K562 (cell line): Measurements from ENCODE around the gene SHB. TPM values are rescaled to one million over a fixed set of nuclear protein-coding genes. Genes with fewer than 3 reads are reported as not detected.

Experiments used
- ATAC-seq: fragments of 200-7000 bp; cut with Tn5 transposase; 3 replicates; pipeline ENCODE4 v1.9.1; 2020; ENCODE audit warnings: moderate library complexity
- BruUV-seq: library from RNA; stranded (reverse); fragments of 400-500 nt; replicated peaks from 2 replicates; lab custom pipeline; 2021; lab: Mats Ljungman, UMichigan
- CTCF ChIA-PET: fragments of 300-600 bp; formaldehyde crosslinking; extraction: SDS; loops from one replicate; lab custom pipeline; 2021; ENCODE audit warnings: low intra/inter-chr PET ratio; lab: Yijun Ruan, JAX
- POLR2A ChIA-PET: fragments of 300-600, 350-650 bp; sonication (Branson Sonifier 250); formaldehyde crosslinking; extraction: SDS; loops from one replicate; lab custom pipeline; 2021; ENCODE audit warnings: antibody characterized with exemption, inconsistent platforms; lab: Yijun Ruan, JAX
- DNase-seq, 4 experiments: peaks; one replicate each; pipeline versions ENCODE4 v3.0.0 to v3.0.0-alpha.2; 2011 to 2018; ENCODE audit warnings: low spot score in 3 of 4, mixed read lengths in 3 of 4; ENCODE audit errors: extremely low read depth in 1 of 4
- FAIRE-seq: peaks from 2 replicates; lab custom pipeline; 2011; peaks lifted over from hg19 to GRCh38; lab: Jason Lieb, UNC
- H2AFZ ChIP-seq: 2 replicates; pipeline ENCODE4 v1.6.0; 2011; ENCODE audit warnings: low read depth, low read length, control low read depth, inconsistent platforms
- H3K27ac ChIP-seq: fragments of 200-600 bp; 3 replicates; pipeline ENCODE4 v1.8.0; 2011; ENCODE audit warnings: low read depth, mild to moderate bottlenecking, control low read depth, inconsistent platforms, low read length, moderate library complexity, mixed read lengths; ENCODE audit errors: extremely low read depth
- H3K27me3 ChIP-seq, 2 experiments: fragments of 300-600 bp in 1 of 2; 2 replicates in 1 of 2; 3 replicates in 1 of 2; pipeline versions ENCODE4 v1.6.0 to v1.8.0; 2011; ENCODE audit warnings: inconsistent platforms in 2 of 2, low read length in 2 of 2, mild to moderate bottlenecking in 1 of 2, mixed read lengths in 1 of 2, moderate library complexity in 1 of 2; ENCODE audit not compliant: control insufficient read depth in 2 of 2, insufficient read depth in 2 of 2
- H3K36me3 ChIP-seq: fragments of 300-600 bp; 3 replicates; pipeline ENCODE4 v1.8.0; 2011; ENCODE audit warnings: mild to moderate bottlenecking, low read length, inconsistent platforms; ENCODE audit not compliant: control insufficient read depth, insufficient read depth
- H3K4me1 ChIP-seq, 2 experiments: fragments of 200-600 bp in 1 of 2; replicated peaks in 1 of 2; 2 replicates in 1 of 2; 3 replicates in 1 of 2; pipeline versions ENCODE4 v1.5.1 to v1.8.0; 2011; ENCODE audit warnings: inconsistent platforms in 2 of 2, low read length in 2 of 2, mild to moderate bottlenecking in 1 of 2, mixed read lengths in 1 of 2, moderate library complexity in 1 of 2; ENCODE audit not compliant: control insufficient read depth in 2 of 2, insufficient read depth in 2 of 2
- H3K4me2 ChIP-seq: 2 replicates; pipeline ENCODE4 v1.6.1; 2011; ENCODE audit warnings: low read length, control low read depth, inconsistent platforms, mixed read lengths; ENCODE audit not compliant: insufficient read depth
- H3K4me3 ChIP-seq: fragments of 200-600 bp; sonication (generic), shearing (Covaris generic); 2 replicates; pipeline ENCODE4 v1.5.1; 2016; ENCODE audit warnings: control low read depth, inconsistent platforms
- H3K79me2 ChIP-seq: fragments of 200-600 bp; 3 replicates; pipeline ENCODE4 v1.8.0; 2011; ENCODE audit warnings: low read length, inconsistent platforms; ENCODE audit not compliant: control insufficient read depth, insufficient read depth
- H3K9ac ChIP-seq, 2 experiments: 2 replicates each; pipeline versions ENCODE4 v1.6.0 to v1.6.1; 2011; ENCODE audit warnings: low read depth in 2 of 2, low read length in 2 of 2, control low read depth in 1 of 2, inconsistent platforms in 1 of 2, mild to moderate bottlenecking in 1 of 2, mixed read lengths in 1 of 2; ENCODE audit not compliant: insufficient read depth in 1 of 2
- H3K9me1 ChIP-seq: one replicate; pipeline ENCODE4 v1.6.0; 2011; ENCODE audit warnings: inconsistent platforms, mild to moderate bottlenecking, low read length, moderate library complexity; ENCODE audit not compliant: control insufficient read depth, insufficient read depth
- H3K9me3 ChIP-seq: replicated peaks from 2 replicates; pipeline ENCODE4 v1.5.1; 2011; ENCODE audit warnings: low read depth, low read length, inconsistent platforms; ENCODE audit not compliant: control insufficient read depth, insufficient read depth
- H4K20me1 ChIP-seq: replicated peaks from 2 replicates; pipeline ENCODE4 v1.6.1; 2011; ENCODE audit warnings: low read length, inconsistent platforms, mixed read lengths; ENCODE audit not compliant: control insufficient read depth, insufficient read depth
- COPS2 ChIP-seq: fragments of 450-650 bp; conservative IDR thresholded peaks from 2 replicates; pipeline ENCODE4 v1.6.1; 2016; ENCODE audit warnings: mild to moderate bottlenecking, moderate library complexity
- FOXM1 ChIP-seq, 2 experiments: fragments of 450-650 bp in 1 of 2; sonication (generic) in 1 of 2; formaldehyde crosslinking in 1 of 2; IDR thresholded peaks; 2 replicates each; pipeline versions ENCODE4 v1.6.1 to v1.9.0; 2017 to 2022; ENCODE audit warnings: low read depth in 2 of 2, mild to moderate bottlenecking in 2 of 2, missing genetic modification reagents in 1 of 2, moderate library complexity in 1 of 2
- GABPB2 ChIP-seq: fragments of 250-450 bp; sonication (Bioruptor Pico); conservative IDR thresholded peaks from 2 replicates; pipeline ENCODE4 v1.5.1; 2021; ENCODE audit warnings: mild to moderate bottlenecking
- HIVEP1 ChIP-seq: fragments of 250-450 bp; sonication (Bioruptor Pico); IDR thresholded peaks from 2 replicates; pipeline ENCODE4 v1.4.0; 2020; ENCODE audit warnings: mild to moderate bottlenecking
- HNRNPLL ChIP-seq: fragments of 200-400 bp; formaldehyde crosslinking; IDR thresholded peaks from 2 replicates; pipeline ENCODE4 v1.6.1; 2017; ENCODE audit warnings: low read length, low read depth, mild to moderate bottlenecking; ENCODE audit not compliant: poor library complexity, severe bottlenecking
- KAT8 ChIP-seq: fragments of 450-650 bp; IDR thresholded peaks from 2 replicates; pipeline ENCODE4 v1.6.1; 2016; ENCODE audit warnings: low read depth, mild to moderate bottlenecking
- MEIS2 ChIP-seq: fragments of 450-650 bp; IDR thresholded peaks from 2 replicates; pipeline ENCODE4 v1.6.1; 2014; ENCODE audit warnings: mild to moderate bottlenecking; ENCODE audit not compliant: partially characterized antibody
- NFIC ChIP-seq: fragments of 450-650 bp; IDR thresholded peaks from 2 replicates; pipeline ENCODE4 v1.6.1; 2017; ENCODE audit warnings: mild to moderate bottlenecking, inconsistent platforms
- NFIX ChIP-seq: fragments of 250-450 bp; sonication (Bioruptor Pico); IDR thresholded peaks from 2 replicates; pipeline ENCODE4 v1.4.0; 2020; ENCODE audit warnings: low read depth, mild to moderate bottlenecking, moderate library complexity
- NR2F6 ChIP-seq: fragments of 450-650 bp; formaldehyde crosslinking; IDR thresholded peaks from 2 replicates; pipeline ENCODE4 v1.4.0; 2020; ENCODE audit warnings: mild to moderate bottlenecking
- PHB2 ChIP-seq: fragments of 450-650 bp; IDR thresholded peaks from 2 replicates; pipeline ENCODE4 v1.6.1; 2017; ENCODE audit warnings: low read depth
- U2AF1 ChIP-seq: fragments of 200-400 bp; formaldehyde crosslinking; optimal IDR thresholded peaks from 2 replicates; pipeline ENCODE3; 2017; ENCODE audit warnings: mild to moderate bottlenecking, low read depth, low read length, moderate library complexity
- YY1 ChIP-seq, 3 experiments: IDR thresholded peaks; 2 replicates each; pipeline ENCODE4 v1.6.1; 2011; ENCODE audit warnings: low read length in 2 of 3, mild to moderate bottlenecking in 2 of 3, moderate library complexity in 2 of 3, borderline replicate concordance in 1 of 3, control low read depth in 1 of 3, low read depth in 1 of 3; ENCODE audit not compliant: insufficient read depth in 3 of 3, insufficient replicate concordance in 2 of 3, control insufficient read depth in 1 of 3, insufficient read length in 1 of 3; ENCODE audit errors: extremely low read depth in 1 of 3
- WGBS: fragments of 100-300 bp; shearing (Covaris generic); methylation state at CpG from one replicate; pipeline ENCODE4 v1.1.6; 2016; ENCODE audit warnings: low coverage, mixed read lengths; ENCODE audit not compliant: insufficient coverage; ENCODE audit errors: missing lambda C conversion rate; 5-methylcytosine and 5-hydroxymethylcytosine counted together
- in situ Hi-C: fragments of 300-500 bp; cut with MboI; formaldehyde crosslinking; loops from 4 replicates; pipeline ENCODE4 v1.15.0; 2018; ENCODE audit warnings: inconsistent platforms, mixed read lengths
- intact Hi-C: fragments of 100-400 bp; cut with micrococcal nuclease; formaldehyde crosslinking; loops from 2 replicates; pipeline ENCODE4 v1.14.2; 2022
- polyA plus RNA-seq, 8 experiments: library from polyadenylated mRNA; depleted of rRNA in 4 of 8; stranded (reverse) in 5 of 8; unstranded in 3 of 8; fragments of >200 nt; fragmentation: Nextera tagmentation in 2 of 8; fragmentation: Illumina TruSeq in 1 of 8; extraction: Ambion mirVana in 2 of 8; extraction: Trizol in 1 of 8; gene quantifications; 2 replicates each; pipeline versions ENCODE4 v1.2.1 to v1.2.3, GENCODE V29; 2011 to 2014; ENCODE audit warnings: inconsistent platforms in 1 of 8, missing spikeins in 1 of 8
- total RNA-seq, 7 experiments: library from RNA; depleted of rRNA in 6 of 7; stranded (reverse); fragments of >200 nt in 6 of 7; fragmentation: Illumina TruSeq in 2 of 7; extraction: Trizol in 2 of 7; gene quantifications; 2 replicates each; pipeline versions ENCODE4 v1.2.1 to v1.2.3, GENCODE V29; 2011 to 2021; ENCODE audit warnings: low replicate concordance in 1 of 7
- TF ChIP-seq, protein P1 (sequence below), 2 experiments: fragments of 200-800 bp in 1 of 2; sonication (Bioruptor generic) in 1 of 2; sonication (generic) in 1 of 2; formaldehyde crosslinking in 1 of 2; IDR thresholded peaks in 1 of 2; conservative IDR thresholded peaks in 1 of 2; 2 replicates each; pipeline versions ENCODE4 v1.5.0 to v1.6.1; 2016 to 2020; ENCODE audit warnings: missing compliant biosample characterization in 1 of 2, missing genetic modification characterization in 1 of 2, missing genetic modification reagents in 1 of 2

Gene SHB
- total and polyA plus RNA-seq, 9 of the 15 experiments (the other 6 are each of a cell fraction or from before 2014, with no cell fraction given): 0.78 to 16.0 (median 5.3) TPM

DNA sequence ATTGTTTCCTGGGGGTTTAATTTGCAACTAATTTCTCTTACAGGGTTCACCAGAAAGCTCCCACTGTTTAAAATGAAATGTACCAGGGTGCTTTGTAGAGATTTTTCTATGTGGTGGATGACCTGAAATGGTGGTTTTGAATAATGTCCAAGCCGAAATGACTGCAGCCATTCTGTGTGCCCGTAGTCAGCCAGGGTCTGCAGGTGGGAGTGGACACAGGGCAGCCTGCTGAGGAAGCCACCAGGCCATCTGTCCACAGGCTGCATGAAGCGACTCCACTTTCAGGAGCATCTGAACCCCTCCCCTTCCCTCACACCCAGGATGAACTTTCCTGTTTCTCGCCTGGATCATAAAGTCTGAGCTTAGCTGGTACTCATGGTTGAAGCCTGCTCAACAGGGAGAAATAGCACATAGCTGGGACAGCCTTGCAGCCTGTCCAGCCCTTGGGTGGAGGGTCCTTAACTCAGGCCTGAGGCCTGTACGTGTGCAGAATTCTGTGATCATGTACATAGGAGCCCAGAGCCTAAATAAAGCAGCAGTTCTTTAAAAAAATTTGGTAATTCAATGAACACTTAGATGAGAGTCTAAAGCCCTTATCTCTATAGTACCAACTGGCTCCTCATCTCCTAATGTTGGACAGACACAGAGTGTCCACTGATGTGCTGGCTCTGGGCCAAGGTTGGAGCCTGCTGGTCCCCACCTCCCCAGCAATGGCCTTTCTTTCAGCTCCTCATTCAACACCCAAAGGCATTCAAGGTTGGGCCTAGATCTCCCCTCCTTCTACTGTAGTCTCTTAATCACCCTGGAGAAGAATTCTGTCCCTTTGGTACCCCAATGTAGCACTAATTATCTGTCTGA lies 72.8 kb downstream of the SHB start:
- Histone ChIP-seq H3K27ac (no peak overlapping the region), H3K4me2 (no peak overlapping the region), H3K9me3 (no peaks in the 10 kb centered on the region), H3K9ac (no peak overlapping the region), H3K27me3 (no peaks in the 10 kb centered on the region), H2AFZ (no peak overlapping the region), H4K20me1 (peaks cover 16% of the 10 kb centered on the region; the same call in 1 of the 2 replicates), H3K4me1 (peaks cover 30 to 33% of the 10 kb centered on the region in 2 experiments), H3K9me1 (no peaks in the 10 kb centered on the region), H3K79me2 (no peaks in the 10 kb centered on the region; the same call in 2 of the 3 replicates), H3K4me3 (no peak overlapping the region), H3K36me3 (no peaks in the 10 kb centered on the region)
- peak; percentile 19 for FAIRE-seq
- peak; percentile 24 for ATAC-seq
- intact Hi-C loops: no loop called here
- in situ Hi-C loops: no loop called here
- TF ChIP-seq FOXM1 (IDR thresholded peaks at IDR 0.05; ENCODE audit: low read depth) (no peak), FOXM1 (CRISPR knock-in tag; IDR thresholded peaks at IDR 0.05; ENCODE audit: low read depth) (no peak), KAT8 (no peak), MEIS2 (peak; percentile 21), U2AF1 (no peak), GABPB2 (CRISPR knock-in tag) (no peak), NR2F6 (CRISPR knock-in tag) (no peak), YY1 (IDR thresholded peaks at IDR 0.05; ENCODE audit: borderline replicate concordance in 1 of 3, control insufficient read depth in 1 of 3, extremely low read depth in 1 of 3, insufficient read depth in 3 of 3, insufficient read length in 1 of 3, insufficient replicate concordance in 2 of 3, low read depth in 1 of 3, low read length in 2 of 3) (no peak), NFIX (CRISPR knock-in tag) (peak; percentile 32; the same call in 1 of the 2 replicates), HIVEP1 (CRISPR knock-in tag) (no peak), COPS2 (no peak), NFIC (peak; percentile 96), HNRNPLL (no peak), PHB2 (no peak)
- TF ChIP-seq, protein P1, sequence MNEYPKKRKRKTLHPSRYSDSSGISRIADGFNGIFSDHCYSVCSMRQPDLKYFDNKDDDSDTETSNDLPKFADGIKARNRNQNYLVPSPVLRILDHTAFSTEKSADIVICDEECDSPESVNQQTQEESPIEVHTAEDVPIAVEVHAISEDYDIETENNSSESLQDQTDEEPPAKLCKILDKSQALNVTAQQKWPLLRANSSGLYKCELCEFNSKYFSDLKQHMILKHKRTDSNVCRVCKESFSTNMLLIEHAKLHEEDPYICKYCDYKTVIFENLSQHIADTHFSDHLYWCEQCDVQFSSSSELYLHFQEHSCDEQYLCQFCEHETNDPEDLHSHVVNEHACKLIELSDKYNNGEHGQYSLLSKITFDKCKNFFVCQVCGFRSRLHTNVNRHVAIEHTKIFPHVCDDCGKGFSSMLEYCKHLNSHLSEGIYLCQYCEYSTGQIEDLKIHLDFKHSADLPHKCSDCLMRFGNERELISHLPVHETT (CRISPR knock-in tag; conservative IDR thresholded peaks at IDR 0.05 in 1 of 2, IDR thresholded peaks at IDR 0.05 in 1 of 2): no peak
- 82% methylated on average over 5 of the region's 5 CpGs for WGBS
- DNase-seq: peak in 1 of 4 experiments; percentile 60
- no TSS peak for BruUV-seq
- CTCF ChIA-PET: no interaction called here
- POLR2A ChIA-PET: interaction anchor here (0.6 to 1.2 kb wide), 6 partner anchors 25 to 293 kb away, joined by 3 to 4 read pairs (median 3); no protein-coding TSS in a partner anchor
